ENCODE data around the gene ARFGEF2. TPM values are rescaled to one million over a fixed set of nuclear protein-coding genes. Genes with fewer than 3 reads are reported as not detected.

ARFGEF2 gene
- total RNA-seq, 1 donor from 2014 or later: 16.6 TPM

DNA sequence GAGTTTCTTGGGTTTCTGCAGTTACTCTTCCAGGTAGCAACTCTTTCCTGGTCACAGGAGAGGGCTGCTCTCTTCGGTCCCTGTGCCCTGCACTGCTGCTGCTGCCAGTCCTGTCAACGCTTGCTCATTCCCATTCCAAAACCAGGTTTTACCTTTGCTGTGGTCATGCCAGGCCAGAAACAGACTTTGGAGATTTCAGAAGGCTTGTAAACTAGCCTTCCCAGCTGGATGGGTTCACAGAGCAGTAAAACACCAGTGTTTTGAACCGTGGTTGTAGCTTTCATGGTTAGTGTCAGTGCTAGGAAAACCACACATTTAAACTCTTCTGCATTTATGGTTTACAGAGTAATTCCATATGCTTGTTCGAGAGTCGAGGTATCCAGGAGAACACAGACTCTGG, 16.2 kb downstream of the ARFGEF2 start:
- H3K4me1 Mint-ChIP-seq: peaks cover 3% of the 10 kb centered on the region
- no peaks in the 10 kb centered on the region for H3K27me3 ChIP-seq
- H3K79me2 ChIP-seq (ENCODE audit: low read depth): peaks cover 48% of the 10 kb centered on the region
- no peak overlapping the region for H3K4me3 Mint-ChIP-seq
- no peaks in the 10 kb centered on the region for H3K4me1 ChIP-seq
- no peaks in the 10 kb centered on the region for H3F3A ChIP-seq (ENCODE audit: low read depth)
- H3K27me3 Mint-ChIP-seq (ENCODE audit: insufficient read depth, low read depth): no peaks in the 10 kb centered on the region
- peaks cover 11% of the 10 kb centered on the region for H3K9me3 Mint-ChIP-seq
- no peak overlapping the region for H3K9ac ChIP-seq
- peaks cover 13% of the 10 kb centered on the region for H4K20me1 ChIP-seq (ENCODE audit: low read depth)
- DNase-seq (ENCODE audit: low spot score): no peak
- H3K9me3 ChIP-seq (ENCODE audit: low read depth): no peaks in the 10 kb centered on the region
- no peaks in the 10 kb centered on the region for H3K36me3 ChIP-seq
- no peak overlapping the region for H2AFZ ChIP-seq (replicated peaks)
- no peak overlapping the region for H3K27ac ChIP-seq
- no peak overlapping the region for H3K4me3 ChIP-seq
- H3K4me2 ChIP-seq: no peak overlapping the region
- H3K36me3 Mint-ChIP-seq: peaks cover 14% of the 10 kb centered on the region
- no peak overlapping the region for H3K27ac Mint-ChIP-seq
- no peak for TF ChIP-seq EZH2phosphoT487 (IDR thresholded peaks at IDR 0.05)
- TF ChIP-seq EZH2 (IDR thresholded peaks at IDR 0.05): no peak
- TF ChIP-seq CTCF (IDR thresholded peaks at IDR 0.05): no peak

- Mint-ChIP-seq H3K27me3 (ENCODE audit: insufficient read depth, low read depth) (no peaks in the 10 kb centered on the region), H3K9me3 (peaks cover 11% of the 10 kb centered on the region), H3K36me3 (peaks cover 14% of the 10 kb centered on the region), H3K4me1 (peaks cover 3% of the 10 kb centered on the region), H3K27ac (no peak overlapping the region), H3K4me3 (no peak overlapping the region)
- H3K27me3 ChIP-seq: no peaks in the 10 kb centered on the region
- H3K4me2 ChIP-seq: no peak overlapping the region
- no peaks in the 10 kb centered on the region for H3F3A ChIP-seq (ENCODE audit: low read depth)
- peaks cover 4% of the 10 kb centered on the region for H4K20me1 ChIP-seq (ENCODE audit: low read depth)
- TF ChIP-seq EZH2phosphoT487 (IDR thresholded peaks at IDR 0.05) (no peak), EZH2 (IDR thresholded peaks at IDR 0.05) (no peak), CTCF (IDR thresholded peaks at IDR 0.05) (no peak)
- H3K9me3 ChIP-seq (ENCODE audit: low read depth): no peaks in the 10 kb centered on the region
- H3K4me3 ChIP-seq: no peak overlapping the region
- peaks cover 38% of the 10 kb centered on the region for H3K79me2 ChIP-seq (ENCODE audit: low read depth)
- no peak overlapping the region for H3K27ac ChIP-seq
- no peak overlapping the region for H2AFZ ChIP-seq (replicated peaks)
- no peak for DNase-seq (ENCODE audit: low spot score)
- no peaks in the 10 kb centered on the region for H3K36me3 ChIP-seq
- H3K9ac ChIP-seq: no peak overlapping the region
- no peaks in the 10 kb centered on the region for H3K4me1 ChIP-seq
Measured at GRCh38 chr20:48938670-48939069, 17.2 kb downstream of the ARFGEF2 start.

- H3K27ac Mint-ChIP-seq: no peak overlapping the region
- Histone ChIP-seq H4K20me1 (ENCODE audit: low read depth) (peaks cover 4% of the 10 kb centered on the region), H2AFZ (replicated peaks) (no peak overlapping the region), H3K79me2 (ENCODE audit: low read depth) (peaks cover 27% of the 10 kb centered on the region), H3K9ac (no peak overlapping the region), H3K27ac (no peak overlapping the region), H3K9me3 (ENCODE audit: low read depth) (no peaks in the 10 kb centered on the region), H3K4me2 (no peak overlapping the region), H3F3A (ENCODE audit: low read depth) (no peaks in the 10 kb centered on the region), H3K36me3 (no peaks in the 10 kb centered on the region), H3K27me3 (no peaks in the 10 kb centered on the region), H3K4me1 (no peaks in the 10 kb centered on the region), H3K4me3 (no peak overlapping the region)
- TF ChIP-seq EZH2phosphoT487 (IDR thresholded peaks at IDR 0.05) (no peak), CTCF (IDR thresholded peaks at IDR 0.05) (no peak), EZH2 (IDR thresholded peaks at IDR 0.05) (no peak)
- no peak overlapping the region for H3K4me3 Mint-ChIP-seq
- DNase-seq (ENCODE audit: low spot score): no peak
- H3K4me1 Mint-ChIP-seq: no peaks in the 10 kb centered on the region
- H3K36me3 Mint-ChIP-seq: peaks cover 13% of the 10 kb centered on the region
- H3K27me3 Mint-ChIP-seq (ENCODE audit: insufficient read depth, low read depth): no peaks in the 10 kb centered on the region
- H3K9me3 Mint-ChIP-seq: peaks cover 9% of the 10 kb centered on the region
Measured at GRCh38 chr20:48940170-48940569, 18.7 kb downstream of the ARFGEF2 start.

All from neural progenitor cell (in vitro differentiated cells).